ENCODE results near the gene SLC51A. TPM values are rescaled to one million over a fixed set of nuclear protein-coding genes. Genes with fewer than 3 reads are reported as not detected.
"Not testable (repeated sequence)": the region's sequence is repeated elsewhere in the genome, so short reads cannot be mapped to it uniquely, and the experiment has no call there.

SLC51A gene
- polyA plus RNA-seq (2012; ENCODE audit: insufficient read depth, insufficient read length): 1.9 TPM

DNA sequence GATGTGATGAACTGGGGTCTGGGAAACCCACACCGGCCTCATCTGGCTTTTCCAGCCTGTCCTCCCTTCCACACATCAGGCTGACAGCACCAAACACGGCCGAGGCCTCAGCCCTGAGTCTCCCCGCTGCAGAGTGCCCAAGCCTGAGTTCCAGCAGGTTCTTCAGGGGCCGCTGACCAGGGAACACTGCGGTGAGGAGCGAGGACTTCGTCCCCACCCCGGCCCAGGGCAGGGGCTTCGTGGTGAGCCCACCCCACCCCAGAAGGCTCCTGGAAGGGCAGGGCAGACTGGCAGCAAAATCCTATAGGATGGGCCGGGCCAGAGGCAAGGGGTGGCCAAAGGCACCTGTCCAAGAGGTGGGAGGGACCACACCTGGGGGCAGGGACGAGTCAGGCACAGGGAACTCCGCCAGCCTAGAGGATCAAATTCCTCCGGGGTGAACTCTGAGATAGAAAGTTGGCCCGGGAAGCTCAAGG, at the start of gene SLC51A:
TSS of gene SLC51A (plus strand) at position 446 of the 476 bp plus-strand sequence. CDS start 179 bp downstream, outside the sequence.
- no peak for DNase-seq (ENCODE audit: low read depth, low spot score)
- no peak within 1 kb of the TSS for H3K4me3 ChIP-seq (ENCODE audit: low read length)

DNA sequence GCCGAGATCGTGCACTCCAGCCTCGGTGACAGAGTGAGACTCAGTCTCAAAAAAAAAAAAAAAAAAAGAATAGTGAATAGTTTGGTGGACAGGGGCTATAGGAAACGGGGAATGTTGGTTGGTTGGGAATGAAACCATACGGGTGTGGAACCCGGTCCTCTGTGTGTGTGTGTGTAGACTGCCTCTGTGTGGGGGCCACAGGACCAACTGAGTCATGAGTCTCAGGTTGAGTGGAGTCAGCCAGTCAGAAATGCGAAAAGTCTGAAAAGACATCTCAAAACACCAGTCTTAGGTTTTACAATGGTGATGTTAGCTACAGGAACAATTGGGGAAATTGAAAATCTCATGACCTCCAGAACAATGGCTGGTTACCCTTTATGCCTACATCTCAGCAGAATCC, 49.6 kb upstream of the SLC51A start:
- H3K4me3 ChIP-seq (ENCODE audit: low read length): no peak overlapping the region
- DNase-seq (ENCODE audit: low read depth, low spot score): no peak

DNA sequence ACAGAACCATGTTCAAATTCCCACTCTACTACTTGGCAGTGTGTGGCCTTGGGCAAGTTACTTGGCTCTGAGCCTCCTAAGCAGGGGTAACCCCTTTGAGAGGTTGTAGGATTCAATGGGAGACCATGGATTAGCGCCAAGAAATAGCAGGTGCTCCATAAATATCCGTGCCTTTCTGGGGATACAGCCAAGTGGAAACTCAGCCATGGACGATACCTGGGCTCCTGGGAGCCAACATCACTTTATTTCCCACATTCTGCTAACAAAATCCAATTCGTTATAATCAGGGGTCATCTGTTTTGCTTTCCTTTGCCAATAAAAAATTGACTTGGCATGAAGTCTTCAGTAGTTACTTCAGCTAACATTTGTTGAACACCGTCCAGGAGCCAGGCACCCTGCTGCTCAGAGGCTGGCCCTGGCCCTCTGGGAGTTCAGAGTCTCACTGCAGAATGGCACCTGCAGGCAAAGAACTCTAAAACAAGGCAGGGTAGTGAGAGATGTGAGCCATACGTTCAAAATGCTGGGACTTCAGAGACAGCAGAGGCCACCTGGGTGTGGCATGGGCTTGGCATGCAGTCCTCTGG, 47.4 kb upstream of the SLC51A start:
- DNase-seq (ENCODE audit: low read depth, low spot score): no peak
- no peak overlapping the region for H3K4me3 ChIP-seq (ENCODE audit: low read length)

DNA sequence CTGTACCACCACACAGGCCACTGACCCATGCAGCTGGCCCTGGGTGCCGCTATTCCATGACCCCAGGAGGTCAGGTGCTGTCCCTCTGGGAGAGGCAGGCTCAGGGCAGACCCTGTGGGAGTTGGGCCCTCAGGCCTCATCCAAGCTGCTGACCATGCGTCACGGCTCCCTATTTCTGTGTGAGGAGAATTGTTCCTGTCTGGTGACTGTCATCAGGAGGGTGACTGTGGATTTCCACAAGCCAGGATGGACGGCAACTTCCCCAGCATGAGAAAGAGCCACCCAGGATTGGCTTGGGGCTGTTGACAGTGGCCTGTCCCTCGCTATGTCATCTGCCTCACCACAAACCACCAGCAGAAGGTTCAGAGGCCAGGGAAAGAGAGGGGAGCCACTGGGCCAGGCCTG, 46.5 kb upstream of the SLC51A start:
- H3K4me3 ChIP-seq (ENCODE audit: low read length): no peak overlapping the region
- no peak for DNase-seq (ENCODE audit: low read depth, low spot score)

DNA sequence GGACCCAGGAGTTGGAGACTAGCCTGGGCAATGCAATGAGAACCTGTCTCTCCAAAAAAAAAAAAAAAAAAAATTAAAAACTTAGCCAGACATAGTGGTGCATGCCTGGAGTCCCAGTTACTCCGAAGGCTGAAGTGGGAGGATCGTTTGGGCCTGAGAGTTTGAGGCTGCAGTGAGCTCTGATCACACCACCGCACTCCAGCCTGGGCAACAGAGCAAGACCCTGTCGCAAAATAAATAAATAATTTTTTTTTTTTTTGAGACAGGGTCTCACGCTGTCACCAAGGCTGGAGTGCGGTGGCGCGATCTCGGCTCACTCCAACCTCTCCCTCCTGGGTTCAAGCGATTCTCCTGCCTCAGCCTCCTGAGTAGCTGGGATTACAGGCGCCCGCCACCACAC, 46.0 kb upstream of the SLC51A start:
- H3K4me3 ChIP-seq (ENCODE audit: low read length); DNase-seq (ENCODE audit: low read depth, low spot score): not testable (repeated sequence)

DNA sequence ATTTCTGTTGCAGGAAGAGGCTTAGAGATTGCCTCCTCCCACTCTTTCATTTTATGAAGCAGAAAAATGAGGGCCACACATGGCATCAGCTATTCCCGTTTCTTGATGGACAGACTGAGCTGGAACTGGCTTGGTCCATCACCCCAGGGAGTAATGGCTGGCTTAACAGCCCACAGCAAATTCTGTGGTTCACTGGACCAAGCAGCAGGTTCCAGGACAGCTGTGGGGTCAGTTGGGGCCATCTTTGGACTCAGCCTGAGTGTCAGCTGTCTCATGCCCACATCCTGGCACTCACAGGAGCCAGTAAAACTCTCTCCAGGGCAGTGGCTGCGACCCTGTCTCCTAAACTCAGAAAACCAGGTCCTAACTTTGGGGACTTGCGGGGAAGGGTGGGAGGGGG, 41.7 kb upstream of the SLC51A start:
- DNase-seq (ENCODE audit: low read depth, low spot score): no peak
- H3K4me3 ChIP-seq (ENCODE audit: low read length): no peak overlapping the region

DNA sequence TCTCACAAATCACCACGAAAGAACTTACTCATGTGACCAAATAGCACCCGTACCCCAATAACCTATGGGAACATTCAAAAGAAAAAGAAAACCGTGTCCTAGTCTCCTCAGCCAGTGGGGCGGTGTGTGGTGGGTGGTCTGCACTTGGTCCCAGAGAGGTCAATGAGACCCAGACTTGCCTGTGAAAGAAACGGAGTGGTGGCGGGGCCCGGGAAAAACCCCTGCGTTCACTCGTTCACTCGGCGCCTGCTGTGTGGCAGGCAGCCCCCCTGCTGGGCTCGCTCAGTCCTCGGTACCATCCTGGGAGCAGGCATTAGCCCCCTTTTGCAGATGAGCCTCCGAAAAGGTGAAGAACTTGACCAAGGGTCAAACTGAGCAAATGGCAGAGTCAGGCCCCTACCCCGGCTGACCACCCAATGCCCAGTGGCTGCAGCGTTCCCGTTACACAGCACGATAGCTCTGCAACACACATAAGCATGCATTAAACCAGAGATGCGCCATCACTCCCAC, 41.2 kb upstream of the SLC51A start:
- DNase-seq (ENCODE audit: low read depth, low spot score): no peak
- H3K4me3 ChIP-seq (ENCODE audit: low read length): no peak overlapping the region

DNA sequence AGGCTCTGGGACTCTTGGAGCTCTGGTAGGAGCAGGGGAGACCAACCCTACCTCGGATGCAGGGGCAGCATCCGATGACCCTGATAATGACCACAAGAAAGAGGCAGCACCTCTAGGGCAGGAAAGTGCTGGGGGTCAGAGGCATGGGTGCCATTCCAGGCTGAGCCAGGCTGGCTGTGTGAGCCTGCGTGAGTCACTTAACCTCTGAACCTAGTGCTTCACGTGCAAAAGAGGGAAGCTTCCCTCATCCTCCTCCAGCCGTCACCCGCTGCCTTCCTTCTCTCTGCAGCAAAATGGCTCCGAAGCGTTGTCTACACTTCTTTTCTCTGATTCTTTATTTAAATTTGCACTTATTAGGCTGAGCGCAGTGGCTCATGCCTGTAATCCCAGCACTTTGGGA, 40.6 kb upstream of the SLC51A start:
- H3K4me3 ChIP-seq (ENCODE audit: low read length): no peak overlapping the region
- DNase-seq (ENCODE audit: low read depth, low spot score): no peak

DNA sequence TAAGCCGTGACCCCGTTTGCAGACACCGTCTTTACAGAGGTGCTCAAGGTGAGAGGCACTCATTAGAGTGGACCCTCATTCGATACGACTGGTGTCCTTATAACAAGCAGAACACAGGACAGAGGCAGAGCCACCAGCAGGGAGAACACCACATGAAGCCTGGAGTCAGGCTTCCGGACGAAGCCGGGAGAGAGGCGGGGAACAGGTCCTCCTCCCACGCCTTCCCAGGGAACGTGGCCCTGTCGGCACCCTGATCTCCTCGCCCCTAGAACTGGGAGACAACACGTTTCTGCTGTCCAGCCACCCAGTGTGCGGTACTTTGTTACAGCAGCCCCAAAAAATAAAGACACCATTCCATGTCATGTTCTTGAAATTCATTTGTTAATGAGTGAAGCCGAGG, 38.8 kb upstream of the SLC51A start:
- no peak overlapping the region for H3K4me3 ChIP-seq (ENCODE audit: low read length)
- DNase-seq (ENCODE audit: low read depth, low spot score): no peak

DNA sequence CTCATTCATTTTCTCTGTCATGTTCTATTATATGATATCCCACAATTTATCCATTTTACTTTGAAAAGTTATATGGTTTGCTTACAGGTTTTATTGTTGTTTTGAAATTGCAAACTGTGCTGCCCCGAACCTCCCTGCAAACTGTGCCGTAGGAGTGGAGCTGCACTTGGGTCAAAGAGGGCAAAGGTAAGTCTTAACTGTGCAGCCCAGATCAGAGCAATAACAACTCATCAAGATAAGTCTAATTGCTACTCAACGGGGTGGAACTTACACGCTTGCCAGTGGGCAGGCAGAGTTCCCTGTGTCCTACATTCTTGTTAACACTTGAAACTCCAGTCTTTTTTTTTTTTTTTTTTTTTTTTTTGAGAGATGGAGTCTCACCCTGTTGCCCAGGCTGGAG, 38.4 kb upstream of the SLC51A start:
- DNase-seq (ENCODE audit: low read depth, low spot score): no peak
- no peak overlapping the region for H3K4me3 ChIP-seq (ENCODE audit: low read length)

DNA sequence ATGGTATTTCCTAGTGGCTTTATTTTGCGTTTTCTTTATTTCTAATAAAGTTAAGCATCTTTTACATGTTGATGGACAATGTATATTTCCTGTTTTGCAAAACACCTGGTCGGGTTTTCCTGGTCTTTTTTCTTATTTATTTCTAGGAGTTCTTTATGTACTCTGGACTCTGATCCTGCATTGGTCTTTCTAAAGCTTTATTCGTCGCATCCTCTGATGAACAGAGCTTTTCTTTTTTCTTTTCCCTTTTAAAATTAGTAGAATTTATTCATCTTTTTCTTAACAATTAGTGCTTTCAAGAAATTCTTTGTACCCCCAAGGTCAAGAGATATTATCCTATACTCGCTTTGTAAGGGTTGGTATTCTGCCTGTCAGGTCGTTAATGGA, 37.3 kb upstream of the SLC51A start:
- peak overlapping the region; percentile 42; the same call in 1 of the 2 replicates for H3K4me3 ChIP-seq (ENCODE audit: low read length)
- no peak for DNase-seq (ENCODE audit: low read depth, low spot score)

DNA sequence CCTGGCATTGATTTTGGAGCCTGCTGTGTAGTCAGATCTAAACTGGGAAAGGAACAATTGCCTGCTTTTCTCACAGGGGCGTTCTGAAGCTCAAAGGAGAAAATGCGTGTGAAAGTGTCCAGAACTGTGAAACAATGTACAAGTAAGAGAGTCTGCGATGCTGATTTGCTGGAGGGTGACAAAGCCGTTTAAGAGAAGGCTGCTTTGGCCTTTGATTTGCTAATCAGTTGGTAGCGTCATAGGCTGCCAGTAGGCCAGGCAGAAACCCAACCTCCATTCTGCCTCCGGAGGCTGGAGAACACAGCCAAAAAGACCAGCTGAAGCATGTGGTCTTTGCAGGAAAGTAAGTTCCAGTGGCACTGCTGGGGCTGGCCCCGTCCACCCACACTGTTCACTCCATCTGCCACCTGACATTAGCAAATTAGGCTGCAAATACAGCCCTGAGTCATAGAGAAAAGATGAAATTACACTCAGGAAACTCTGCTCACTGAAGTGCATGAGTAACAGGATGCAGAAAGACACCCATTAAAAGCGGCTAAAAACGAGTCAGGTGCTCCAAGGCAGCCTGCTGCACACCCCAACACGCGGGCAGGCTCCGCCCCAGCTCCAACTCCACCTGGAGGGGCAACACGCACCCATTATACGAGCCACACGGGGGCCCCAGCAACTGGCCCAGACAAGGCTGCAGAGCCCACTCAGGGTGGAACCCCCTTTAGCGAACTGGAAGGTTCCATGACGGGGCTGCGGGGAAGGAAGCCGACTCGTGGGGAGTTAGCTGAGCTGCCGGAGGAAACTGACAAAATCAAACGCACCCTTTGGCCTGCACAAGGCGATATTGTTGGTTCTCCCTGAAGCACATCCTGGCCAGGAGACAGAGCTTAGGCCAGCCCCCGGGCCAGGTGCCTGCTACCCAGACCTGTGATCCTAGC, 36.7 kb upstream of the SLC51A start:
- peak; percentile 93 for DNase-seq (ENCODE audit: low read depth, low spot score)
- peak overlapping the region; percentile 42 for H3K4me3 ChIP-seq (ENCODE audit: low read length)

DNA sequence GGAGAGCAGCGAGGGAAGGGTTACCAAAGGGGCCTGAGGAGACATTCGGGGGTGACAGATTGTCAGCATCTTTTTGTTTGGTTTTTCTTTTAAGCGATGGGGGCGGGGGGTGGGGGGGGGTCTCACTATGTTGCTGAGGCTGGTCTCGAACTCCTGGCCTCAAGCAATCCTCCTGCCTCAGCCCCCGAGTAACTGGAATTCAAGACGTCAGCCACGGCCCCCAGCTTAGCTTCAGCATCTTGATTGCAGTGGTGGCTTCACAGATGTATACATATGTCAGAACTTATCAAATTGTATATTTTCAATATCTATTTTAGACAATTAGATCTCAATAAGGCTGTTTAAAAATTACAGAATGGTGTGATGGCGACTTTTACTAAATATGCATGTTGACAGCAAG, 36.0 kb upstream of the SLC51A start:
- peak overlapping the region; percentile 42 for H3K4me3 ChIP-seq (ENCODE audit: low read length)
- no peak for DNase-seq (ENCODE audit: low read depth, low spot score)

DNA sequence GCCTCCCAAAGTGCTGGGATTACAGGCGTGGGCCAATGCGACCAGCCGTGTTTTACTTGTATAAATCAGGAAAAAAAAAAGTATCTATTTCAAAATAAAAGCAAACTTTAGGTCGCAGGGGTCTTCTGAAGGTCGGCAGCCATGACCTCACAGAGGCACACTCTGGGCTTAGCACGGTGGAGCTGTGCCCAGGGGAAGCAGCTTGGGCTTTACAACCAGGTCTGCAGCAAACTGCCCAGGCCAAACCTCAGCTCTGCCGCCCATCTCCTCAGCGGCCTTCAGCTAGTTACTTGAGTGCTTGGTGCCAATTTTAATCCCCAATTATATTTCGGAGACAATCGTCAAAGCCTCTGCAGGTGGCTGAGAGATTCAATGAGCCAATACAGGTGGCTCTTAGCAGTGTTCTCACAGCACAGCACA, 35.2 kb upstream of the SLC51A start:
- DNase-seq (ENCODE audit: low read depth, low spot score): peak; percentile 53
- H3K4me3 ChIP-seq (ENCODE audit: low read length): no peak overlapping the region

DNA sequence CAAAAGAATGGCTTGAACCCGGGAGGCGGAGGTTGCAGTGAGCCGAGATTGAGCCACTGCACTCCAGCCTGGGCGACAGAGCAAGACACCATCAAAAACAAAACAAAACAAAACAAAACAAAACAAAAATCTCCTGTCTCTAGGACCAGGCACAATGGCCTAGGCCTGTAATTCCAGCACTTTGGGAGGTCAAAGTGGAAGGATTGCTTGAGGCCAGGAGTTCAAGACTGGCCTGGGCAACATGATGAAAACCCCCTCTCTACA, 32.2 kb upstream of the SLC51A start:
- H3K4me3 ChIP-seq (ENCODE audit: low read length); DNase-seq (ENCODE audit: low read depth, low spot score): not testable (repeated sequence)

DNA sequence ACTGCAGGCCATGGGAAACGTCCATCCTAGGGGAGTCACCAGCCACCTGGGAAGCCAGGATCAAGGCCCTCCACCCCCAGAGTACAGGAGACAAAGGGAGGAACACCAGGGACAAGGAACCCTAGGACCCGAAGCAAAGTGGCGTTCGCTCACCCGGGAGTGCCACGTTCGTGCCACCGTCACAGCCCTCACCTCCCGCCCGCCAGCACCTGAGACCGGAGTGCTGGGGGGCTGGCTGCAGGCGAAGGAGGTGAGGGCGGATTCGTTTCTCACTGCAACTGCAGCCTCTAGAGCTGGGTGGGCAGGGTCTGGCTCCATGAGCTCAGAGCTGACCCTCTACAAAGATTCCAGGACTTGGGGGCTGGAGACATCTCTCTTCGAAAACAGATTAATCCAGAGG, 31.5 kb upstream of the SLC51A start:
- no peak for DNase-seq (ENCODE audit: low read depth, low spot score)
- H3K4me3 ChIP-seq (ENCODE audit: low read length): no peak overlapping the region

DNA sequence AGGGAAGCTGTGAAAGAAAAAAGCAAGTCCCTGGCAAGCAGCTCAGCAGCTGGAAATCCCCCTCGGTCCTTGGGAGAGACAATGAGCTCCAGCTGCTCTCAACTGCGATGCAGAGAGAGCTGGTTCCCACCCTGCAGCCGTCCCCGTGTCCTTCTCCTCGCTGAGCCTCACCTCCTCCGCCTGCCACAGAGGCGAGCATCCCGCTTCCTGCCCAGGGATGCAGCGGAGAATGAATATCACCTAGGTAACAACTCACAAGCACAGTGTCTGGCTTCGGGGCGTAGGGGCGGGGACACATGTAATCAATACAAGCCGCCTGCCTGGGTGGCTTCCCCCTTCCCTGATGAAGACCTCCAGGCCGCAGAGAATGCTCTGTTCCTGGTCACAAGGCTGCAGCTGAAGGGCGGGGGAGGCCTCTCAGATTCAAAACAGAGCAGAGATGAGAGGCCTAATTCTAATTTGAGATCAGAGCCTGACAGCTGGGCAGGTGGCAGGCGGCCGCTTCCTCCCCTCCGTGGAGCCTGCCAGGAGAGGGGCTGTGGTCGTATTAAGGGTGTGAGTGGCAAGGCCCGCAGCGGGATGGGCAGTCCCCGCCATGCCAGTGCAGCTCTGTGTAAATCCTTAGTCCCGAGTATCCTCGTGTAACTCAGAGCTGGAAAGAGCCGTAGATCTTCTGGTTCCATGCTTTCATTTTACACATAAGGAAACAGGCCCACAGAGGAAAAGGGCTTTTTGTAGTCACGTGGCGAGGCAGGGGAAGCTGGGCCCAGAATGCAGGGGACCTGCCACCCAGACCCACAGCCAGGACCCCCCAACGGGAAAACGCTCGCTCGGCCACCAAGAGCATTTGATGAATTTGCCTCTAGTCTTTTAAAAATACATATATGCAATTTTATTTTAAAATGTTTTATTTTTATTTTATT, 29.4 kb upstream of the SLC51A start:
- no peak for DNase-seq (ENCODE audit: low read depth, low spot score)
- H3K4me3 ChIP-seq (ENCODE audit: low read length): no peak overlapping the region

DNA sequence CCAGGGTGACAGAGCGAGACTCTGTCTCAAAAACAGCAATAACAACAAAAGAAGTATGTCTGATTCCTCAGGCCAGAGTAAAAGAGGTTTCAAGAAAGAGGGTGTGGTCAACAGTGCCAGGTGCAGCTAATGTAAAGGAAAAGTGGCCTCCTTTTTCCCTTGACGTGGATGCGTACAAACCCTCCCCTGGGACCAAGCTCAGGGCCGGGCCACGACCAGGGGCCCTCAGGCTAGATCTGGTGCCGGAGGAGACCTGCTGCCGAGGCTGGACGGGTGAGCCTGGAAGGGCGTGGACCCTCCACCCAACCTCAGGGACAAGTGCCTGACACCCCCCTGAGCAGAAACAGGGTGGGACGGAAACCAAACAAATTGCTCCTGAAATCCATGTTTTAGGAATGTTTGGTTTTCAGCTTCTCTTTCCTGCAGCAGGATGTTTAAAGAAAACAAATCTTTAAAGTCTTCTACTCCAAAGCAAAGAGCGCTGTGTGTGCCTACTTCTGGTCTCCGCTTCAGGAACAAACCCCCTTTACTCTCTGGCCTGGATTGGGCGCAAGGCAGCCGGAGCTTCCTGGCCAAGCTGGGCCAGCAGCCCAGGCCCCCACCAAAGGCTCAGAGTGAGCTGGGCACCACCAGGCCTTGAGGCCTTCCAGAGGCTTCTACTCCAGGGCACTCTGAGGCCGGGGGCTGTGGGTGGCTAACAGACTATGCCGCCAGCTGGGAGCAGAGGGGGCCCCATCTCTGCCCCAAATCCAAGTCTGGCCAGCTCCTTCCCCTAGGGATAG, 26.6 kb upstream of the SLC51A start:
- no peak overlapping the region for H3K4me3 ChIP-seq (ENCODE audit: low read length)
- no peak for DNase-seq (ENCODE audit: low read depth, low spot score)

DNA sequence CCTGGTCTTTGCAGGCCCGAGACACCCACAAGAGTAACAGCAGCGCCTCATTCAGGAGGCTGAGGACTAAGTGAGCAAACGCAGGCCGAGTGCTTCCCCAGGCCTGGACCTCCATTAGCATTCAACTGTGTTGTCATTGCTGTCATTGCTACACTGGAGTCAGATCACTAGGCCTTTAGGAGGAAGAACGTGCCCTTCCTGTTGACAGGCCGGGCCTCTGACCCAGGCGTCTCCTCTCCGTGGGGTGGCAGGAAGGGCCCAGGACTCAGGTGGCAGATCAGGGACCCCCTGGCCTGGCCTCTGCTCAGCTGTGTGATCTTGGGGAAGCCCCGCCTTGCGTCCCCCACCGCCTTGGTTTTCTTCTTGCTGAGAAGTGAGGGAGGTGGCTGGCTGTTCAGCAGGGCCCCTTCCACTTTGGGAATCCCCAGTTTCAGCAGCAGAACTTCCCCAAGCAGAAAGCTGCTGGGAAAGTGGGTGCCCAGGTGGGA, 24.3 kb upstream of the SLC51A start:
- no peak overlapping the region for H3K4me3 ChIP-seq (ENCODE audit: low read length)
- DNase-seq (ENCODE audit: low read depth, low spot score): no peak

All from Jurkat, Clone E6-1 (cell line).